ENCODE data around the gene ANKRD13C. TPM values are rescaled to one million over a fixed set of nuclear protein-coding genes. Genes with fewer than 3 reads are reported as not detected.

The ANKRD13C gene
- total RNA-seq, 4 donors from 2014 or later: 37.0 to 42.9 (median 38.1) TPM

GRCh38 chr1:70210820-70211219 is 143.7 kb downstream of the ANKRD13C start:
- no peaks in the 10 kb centered on the region for H3K9me3 ChIP-seq
- H3K4me3 ChIP-seq: no peak overlapping the region
- H3K27me3 ChIP-seq: no peaks in the 10 kb centered on the region
- 39 to 69% methylated on average over 1 of the region's 1 CpG for WGBS, 2 donors
- H3K27ac ChIP-seq: no peak overlapping the region
- peaks cover 0 to 69% (median 22%) of the 10 kb centered on the region in 4 donors for H3K4me1 ChIP-seq
- peaks cover 0 to 22% (median 0%) of the 10 kb centered on the region in 3 donors for H3K36me3 ChIP-seq
- DNase-seq (ENCODE audit: low spot score in 2 of 2): no peak
- TF ChIP-seq, protein P1, sequence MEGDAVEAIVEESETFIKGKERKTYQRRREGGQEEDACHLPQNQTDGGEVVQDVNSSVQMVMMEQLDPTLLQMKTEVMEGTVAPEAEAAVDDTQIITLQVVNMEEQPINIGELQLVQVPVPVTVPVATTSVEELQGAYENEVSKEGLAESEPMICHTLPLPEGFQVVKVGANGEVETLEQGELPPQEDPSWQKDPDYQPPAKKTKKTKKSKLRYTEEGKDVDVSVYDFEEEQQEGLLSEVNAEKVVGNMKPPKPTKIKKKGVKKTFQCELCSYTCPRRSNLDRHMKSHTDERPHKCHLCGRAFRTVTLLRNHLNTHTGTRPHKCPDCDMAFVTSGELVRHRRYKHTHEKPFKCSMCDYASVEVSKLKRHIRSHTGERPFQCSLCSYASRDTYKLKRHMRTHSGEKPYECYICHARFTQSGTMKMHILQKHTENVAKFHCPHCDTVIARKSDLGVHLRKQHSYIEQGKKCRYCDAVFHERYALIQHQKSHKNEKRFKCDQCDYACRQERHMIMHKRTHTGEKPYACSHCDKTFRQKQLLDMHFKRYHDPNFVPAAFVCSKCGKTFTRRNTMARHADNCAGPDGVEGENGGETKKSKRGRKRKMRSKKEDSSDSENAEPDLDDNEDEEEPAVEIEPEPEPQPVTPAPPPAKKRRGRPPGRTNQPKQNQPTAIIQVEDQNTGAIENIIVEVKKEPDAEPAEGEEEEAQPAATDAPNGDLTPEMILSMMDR (IDR thresholded peaks at IDR 0.05): no peak
- no peak for TF ChIP-seq EP300 (IDR thresholded peaks at IDR 0.05)
- no peak for TF ChIP-seq POLR2A (IDR thresholded peaks at IDR 0.05)

Other genes with a start within 250 kb of the ANKRD13C start
- 10 to 100 TPM in 3 of 4 donors, 1 to 10 TPM in 1; 8.2 to 14.2 (median 10.2) TPM for gene LRRC40, start 149.1 kb downstream of the ANKRD13C start, total RNA-seq
- gene SRSF11, start 133.3 kb downstream of the ANKRD13C start, total RNA-seq: 100 to 1,000 TPM; 179 to 306 (median 204) TPM
- 10 to 100 TPM in 1 of 4 donors, 1 to 10 TPM in 3; 5.7 to 12.2 (median 9.4) TPM for gene CTH, start 56.5 kb upstream of the ANKRD13C start, total RNA-seq